Measurements from ENCODE around the gene KRT8. TPM values are rescaled to one million over a fixed set of nuclear protein-coding genes. Genes with fewer than 3 reads are reported as not detected.

Gene KRT8
- total RNA-seq, 1 donor from 2014 or later, result 22.8 TPM

DNA sequence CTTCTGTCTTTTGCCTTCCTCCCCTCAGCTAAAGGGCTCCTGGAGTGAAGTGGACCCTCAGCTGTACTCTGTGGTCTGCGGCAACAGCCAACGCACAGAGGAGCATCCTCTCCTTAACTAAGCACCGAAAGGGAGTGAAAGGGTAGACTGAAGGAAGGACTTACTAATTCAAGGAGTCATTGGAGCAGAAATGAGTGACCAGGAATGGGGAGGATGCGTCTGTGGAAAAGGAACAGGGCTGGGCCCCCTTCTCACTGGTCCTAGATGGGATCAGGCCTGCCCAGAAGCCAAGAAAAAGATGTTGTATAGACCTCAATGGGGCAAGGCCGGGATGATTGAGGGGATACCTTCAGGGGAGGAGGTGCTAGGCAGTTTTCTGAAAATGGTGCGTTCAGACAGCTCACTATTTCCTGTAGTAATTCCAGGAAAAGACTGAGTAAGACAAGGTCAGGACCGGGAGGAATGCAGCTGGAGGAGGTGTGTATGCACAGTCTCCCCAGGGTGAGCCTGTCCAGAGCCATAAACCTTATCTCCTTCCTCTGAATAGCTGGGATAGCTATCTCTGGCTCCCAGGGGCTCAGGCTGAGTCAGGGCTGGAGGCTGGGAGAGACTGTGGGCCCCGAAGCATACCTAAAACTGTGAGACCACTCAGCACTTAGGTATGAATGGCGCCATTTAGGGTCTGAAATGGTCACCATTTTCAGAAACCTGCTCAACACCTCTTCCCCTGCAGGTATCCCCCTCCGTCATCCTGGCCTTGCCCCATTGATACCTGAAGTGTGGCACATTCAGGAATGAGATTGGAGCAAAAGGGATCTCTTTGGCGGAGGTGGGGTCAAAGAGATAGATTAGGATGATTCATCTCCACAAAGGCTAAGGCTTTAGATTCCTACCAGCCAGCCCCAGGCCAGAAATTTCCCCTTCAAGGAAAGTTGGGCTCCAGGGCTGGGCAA, 20.2 kb upstream of the KRT8 start:
- Histone ChIP-seq H3K27ac (no peak overlapping the region), H3K4me3 (no peak overlapping the region), H3K4me1 (peaks cover 5% of the 10 kb centered on the region), H3K9me3 (no peaks in the 10 kb centered on the region), H3K27me3 (no peaks in the 10 kb centered on the region), H3K36me3 (no peaks in the 10 kb centered on the region)
- intact Hi-C loops (cut with DNase I), result no loop called here
- DNase-seq (ENCODE audit: extremely low spot score in 2 of 2), result no peak
- TF ChIP-seq POLR2AphosphoS5 (IDR thresholded peaks at IDR 0.05; ENCODE audit: insufficient read depth in 1 of 2, low read depth in 1 of 2) (no peak), POLR2A (IDR thresholded peaks at IDR 0.05) (no peak)
- TF ChIP-seq, protein P1, sequence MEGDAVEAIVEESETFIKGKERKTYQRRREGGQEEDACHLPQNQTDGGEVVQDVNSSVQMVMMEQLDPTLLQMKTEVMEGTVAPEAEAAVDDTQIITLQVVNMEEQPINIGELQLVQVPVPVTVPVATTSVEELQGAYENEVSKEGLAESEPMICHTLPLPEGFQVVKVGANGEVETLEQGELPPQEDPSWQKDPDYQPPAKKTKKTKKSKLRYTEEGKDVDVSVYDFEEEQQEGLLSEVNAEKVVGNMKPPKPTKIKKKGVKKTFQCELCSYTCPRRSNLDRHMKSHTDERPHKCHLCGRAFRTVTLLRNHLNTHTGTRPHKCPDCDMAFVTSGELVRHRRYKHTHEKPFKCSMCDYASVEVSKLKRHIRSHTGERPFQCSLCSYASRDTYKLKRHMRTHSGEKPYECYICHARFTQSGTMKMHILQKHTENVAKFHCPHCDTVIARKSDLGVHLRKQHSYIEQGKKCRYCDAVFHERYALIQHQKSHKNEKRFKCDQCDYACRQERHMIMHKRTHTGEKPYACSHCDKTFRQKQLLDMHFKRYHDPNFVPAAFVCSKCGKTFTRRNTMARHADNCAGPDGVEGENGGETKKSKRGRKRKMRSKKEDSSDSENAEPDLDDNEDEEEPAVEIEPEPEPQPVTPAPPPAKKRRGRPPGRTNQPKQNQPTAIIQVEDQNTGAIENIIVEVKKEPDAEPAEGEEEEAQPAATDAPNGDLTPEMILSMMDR (IDR thresholded peaks at IDR 0.05), result no peak

DNA sequence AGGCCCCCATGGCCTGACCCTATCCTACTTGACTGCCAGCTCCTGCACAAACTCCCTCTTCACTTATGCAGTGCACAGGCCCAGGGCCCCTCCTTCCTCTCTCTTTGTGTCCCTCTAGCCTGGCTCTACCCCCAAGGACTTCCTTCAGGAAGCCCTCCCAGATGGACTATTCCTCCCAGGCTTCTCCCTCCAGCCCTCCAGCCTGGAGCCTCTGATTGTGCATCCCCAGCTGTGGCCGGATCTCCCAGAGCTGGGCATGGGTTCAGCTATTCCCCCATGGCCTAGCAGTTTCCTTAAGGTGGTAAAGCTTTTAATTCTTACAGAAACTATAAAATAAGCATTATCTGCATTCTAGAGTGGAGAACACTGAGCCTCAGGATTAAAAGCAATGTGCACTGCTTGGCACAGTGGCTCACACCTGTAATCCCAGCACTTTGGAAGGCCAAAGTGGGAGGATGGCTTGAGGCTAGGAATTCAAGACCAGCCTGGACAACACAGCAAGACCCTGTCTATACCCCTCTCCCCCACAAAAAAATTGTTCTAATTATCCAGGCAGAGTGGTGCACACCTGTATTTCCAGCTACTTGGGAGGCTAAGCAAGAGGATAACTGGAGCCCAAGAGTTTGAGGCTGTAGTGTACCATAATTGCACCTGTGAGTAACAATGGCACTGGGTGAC, 16.8 kb upstream of the KRT8 start:
- no peaks in the 10 kb centered on the region for H3K27me3 ChIP-seq
- H3K36me3 ChIP-seq, result no peaks in the 10 kb centered on the region
- H3K27ac ChIP-seq, result no peak overlapping the region
- TF ChIP-seq POLR2A (IDR thresholded peaks at IDR 0.05), result no peak
- TF ChIP-seq, protein P1 (IDR thresholded peaks at IDR 0.05), result no peak
- no peak for TF ChIP-seq POLR2AphosphoS5 (IDR thresholded peaks at IDR 0.05; ENCODE audit: insufficient read depth in 1 of 2, low read depth in 1 of 2)
- H3K4me3 ChIP-seq, result no peak overlapping the region
- DNase-seq (ENCODE audit: extremely low spot score in 2 of 2), result no peak
- intact Hi-C loops (cut with DNase I), result no loop called here
- no peaks in the 10 kb centered on the region for H3K4me1 ChIP-seq
- no peaks in the 10 kb centered on the region for H3K9me3 ChIP-seq

DNA sequence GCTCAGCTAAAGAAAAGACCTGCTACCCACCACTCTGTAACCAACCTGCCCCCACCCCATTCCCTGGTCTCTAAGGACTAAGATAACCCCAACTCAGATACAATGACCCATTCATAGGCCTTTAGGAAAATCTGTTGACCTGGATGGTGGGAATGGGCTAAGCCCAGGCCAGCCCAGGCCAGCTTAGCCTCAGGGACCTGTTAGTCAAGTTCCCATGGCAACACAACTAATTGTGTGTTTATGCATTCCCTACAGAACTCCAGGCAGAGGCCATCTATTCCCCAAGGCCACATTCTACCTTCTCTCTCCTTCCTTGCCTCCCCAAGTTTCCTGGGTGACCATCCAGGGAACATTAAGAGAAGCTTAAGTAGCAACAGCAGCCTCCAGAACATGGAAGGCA, 16.1 kb upstream of the KRT8 start:
- intact Hi-C loops (cut with DNase I), result no loop called here
- DNase-seq (ENCODE audit: extremely low spot score in 2 of 2), result no peak
- TF ChIP-seq POLR2A (IDR thresholded peaks at IDR 0.05) (no peak), POLR2AphosphoS5 (IDR thresholded peaks at IDR 0.05; ENCODE audit: insufficient read depth in 1 of 2, low read depth in 1 of 2) (no peak)
- TF ChIP-seq, protein P1 (IDR thresholded peaks at IDR 0.05), result no peak

DNA sequence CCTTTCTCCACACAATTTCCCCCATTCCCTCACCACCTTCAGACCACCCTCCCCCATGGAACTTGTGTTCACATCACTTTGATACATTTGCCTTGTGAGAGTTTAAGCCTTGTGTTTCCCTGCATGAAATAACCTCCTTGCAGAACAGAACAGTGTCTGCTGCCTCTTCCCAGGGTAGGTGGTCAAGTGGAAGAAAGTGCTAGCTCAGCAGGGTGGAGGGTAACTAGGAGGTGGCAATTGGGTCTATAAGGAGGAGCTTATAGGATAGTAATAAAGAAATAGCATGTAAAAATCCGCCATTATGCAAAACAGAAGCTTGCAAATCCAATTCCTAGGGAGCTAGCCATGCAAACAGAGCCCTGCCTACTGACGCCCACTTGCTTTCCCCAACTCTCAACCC, 13.9 kb upstream of the KRT8 start:
- Histone ChIP-seq H3K9me3 (no peaks in the 10 kb centered on the region), H3K36me3 (no peaks in the 10 kb centered on the region), H3K4me1 (no peaks in the 10 kb centered on the region), H3K27me3 (no peaks in the 10 kb centered on the region), H3K4me3 (no peak overlapping the region), H3K27ac (no peak overlapping the region)
- no peak for DNase-seq (ENCODE audit: extremely low spot score in 2 of 2)
- TF ChIP-seq POLR2A (IDR thresholded peaks at IDR 0.05) (no peak), POLR2AphosphoS5 (IDR thresholded peaks at IDR 0.05; ENCODE audit: insufficient read depth in 1 of 2, low read depth in 1 of 2) (no peak)
- TF ChIP-seq, protein P1 (IDR thresholded peaks at IDR 0.05), result no peak
- intact Hi-C loops (cut with DNase I), result no loop called here

More for the DNA sequence above, 16.1 kb upstream of the KRT8 start:
- no peaks in the 10 kb centered on the region for H3K36me3 ChIP-seq
- no peak overlapping the region for H3K4me3 ChIP-seq
- H3K9me3 ChIP-seq, result no peaks in the 10 kb centered on the region
- no peak overlapping the region for H3K27ac ChIP-seq
- H3K27me3 ChIP-seq, result no peaks in the 10 kb centered on the region
- no peaks in the 10 kb centered on the region for H3K4me1 ChIP-seq
